Left lobe of liver (tissue), 2 donors: ENCODE results near the gene MYH11. TPM values are rescaled to one million over a fixed set of nuclear protein-coding genes. Genes with fewer than 3 reads are reported as not detected.
"Not testable (repeated sequence)": the region's sequence is repeated elsewhere in the genome, so short reads cannot be mapped to it uniquely, and the experiment has no call there.

Experiments
- ATAC-seq: fragments of 200-7000 bp; cut with Tn5 transposase; one replicate; pipeline ENCODE4 v1.9.1; 2020; ENCODE audit warnings: mild to moderate bottlenecking, moderate library complexity
- DNase-seq: peaks from one replicate; pipeline ENCODE4 v3.0.0-alpha.2; 2020; ENCODE audit warnings: low spot score
- total RNA-seq: library from RNA; stranded (reverse); gene quantifications from one replicate; pipeline ENCODE4 v1.2.1, GENCODE V29; 2021
- donor health status: DM: no; HTN: no; CAD: no; lungs with moderate emphysema.
- donor health status: DM: no; HTN: yes; CAD: no.

The MYH11 gene
- total RNA-seq, 1 donor from 2014 or later: 2.7 TPM

DNA sequence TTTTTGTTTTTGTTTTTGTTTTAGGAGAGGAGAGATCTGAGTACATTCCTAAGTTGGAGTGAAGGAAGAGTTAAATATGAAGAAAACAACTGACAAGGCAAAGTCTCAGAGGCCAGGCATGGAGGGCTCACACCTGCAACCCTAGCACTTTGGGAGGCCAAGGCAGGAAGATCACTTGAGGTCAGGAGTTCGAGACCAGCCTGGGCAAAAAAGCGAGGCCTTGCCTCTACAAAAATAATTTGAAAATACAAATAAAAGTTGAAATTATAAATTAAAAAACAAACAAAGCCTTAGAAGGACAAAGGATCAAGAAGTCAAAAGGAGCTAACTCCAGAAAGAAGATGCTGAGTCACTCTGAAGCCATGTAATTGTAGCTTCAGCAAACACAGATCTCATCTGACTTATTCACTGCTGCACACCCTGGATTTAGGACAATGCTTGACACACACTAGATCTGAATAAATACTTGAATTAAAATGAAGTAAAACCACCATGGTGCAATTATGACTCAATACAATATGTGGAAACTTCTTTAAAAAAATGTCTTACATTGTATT, 22.5 kb upstream of the MYH11 start:
- DNase-seq (no peak), ATAC-seq (no peak)

DNA sequence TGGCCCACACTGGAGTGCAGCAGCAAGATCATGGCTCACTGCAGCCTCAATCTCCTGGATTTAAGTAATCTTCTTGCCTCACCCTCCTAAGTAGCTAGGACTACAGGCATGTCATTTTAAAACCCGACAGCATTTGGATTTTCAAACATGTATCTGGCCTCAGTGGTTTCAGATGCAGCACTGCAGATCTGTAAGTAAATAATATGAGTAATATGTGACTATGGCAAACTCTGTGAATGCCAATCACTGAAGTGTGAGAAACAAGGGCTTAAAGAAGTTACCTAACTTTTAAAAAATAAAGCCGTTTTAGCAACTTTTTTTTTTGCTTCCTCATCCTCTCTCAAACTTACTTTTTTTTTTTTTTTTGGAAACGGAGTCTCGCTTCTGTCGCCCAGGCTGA, 19.7 kb upstream of the MYH11 start:
- ATAC-seq (no peak), DNase-seq (no peak)

DNA sequence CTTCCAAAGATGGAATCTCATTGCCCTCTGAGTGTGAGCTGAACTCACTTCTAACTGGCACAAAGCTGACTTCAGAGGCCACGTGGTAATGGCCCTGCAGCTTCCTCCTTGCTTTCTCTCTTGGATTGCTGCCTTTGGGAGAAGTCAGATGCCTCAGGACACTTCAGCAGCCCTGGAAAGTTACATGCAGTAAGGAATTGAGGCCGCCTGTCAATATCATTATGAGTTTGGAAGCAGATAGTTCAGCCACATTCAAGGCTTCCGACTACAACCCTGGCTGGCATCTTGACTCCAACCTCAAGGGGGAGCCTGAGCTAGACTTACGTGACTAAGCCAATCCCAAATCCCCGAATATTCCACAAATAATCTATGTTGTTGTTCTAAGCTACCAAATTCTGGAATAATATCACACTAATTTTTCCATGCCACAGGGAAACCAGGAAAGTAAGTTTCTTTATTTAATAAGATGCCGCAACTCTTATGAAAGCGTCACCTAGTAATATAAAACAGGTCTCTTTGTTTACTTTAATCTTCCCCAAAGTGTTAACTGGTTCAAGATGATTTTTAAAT, 18.0 kb upstream of the MYH11 start:
- DNase-seq (no peak), ATAC-seq (peak; percentile 80)

DNA sequence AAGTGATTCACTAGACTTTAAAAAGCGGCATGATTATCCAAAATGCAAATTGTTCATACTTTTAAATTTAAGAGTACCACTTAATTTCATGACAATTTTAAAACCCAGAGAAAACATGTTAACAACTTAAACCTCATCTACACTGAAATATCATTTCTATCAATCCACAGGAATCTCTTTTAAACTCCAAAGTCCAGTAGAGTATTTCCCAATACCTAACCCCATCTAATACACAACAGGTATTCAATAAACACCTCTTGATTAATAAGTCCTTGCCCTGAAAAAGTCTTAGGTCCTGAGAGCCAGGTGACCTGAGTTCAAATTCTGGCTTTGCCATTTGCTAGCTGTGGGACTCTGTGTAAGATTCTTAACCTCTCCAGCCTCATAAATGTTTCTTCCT, 16.9 kb upstream of the MYH11 start:
- ATAC-seq: no peak
- no peak for DNase-seq

DNA sequence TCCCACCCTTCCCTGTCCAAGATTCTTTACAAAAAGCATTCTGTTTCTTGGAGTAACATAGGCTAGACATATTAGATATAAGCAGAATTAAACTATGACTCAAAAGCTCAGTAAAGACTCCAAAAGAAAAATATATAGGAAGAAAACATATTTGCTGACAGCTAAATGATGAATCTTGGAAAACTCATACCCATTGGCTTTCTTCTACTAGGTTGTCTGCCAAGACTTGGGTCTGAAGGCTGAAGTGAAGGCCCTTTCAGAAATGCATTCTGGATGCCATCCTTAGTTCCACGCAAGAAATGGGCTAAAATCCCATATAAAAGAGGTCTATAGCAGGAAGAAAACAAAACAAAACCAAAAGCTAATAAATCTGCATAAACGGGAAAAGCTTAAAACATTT, 16.5 kb upstream of the MYH11 start:
- DNase-seq: no peak
- no peak for ATAC-seq

DNA sequence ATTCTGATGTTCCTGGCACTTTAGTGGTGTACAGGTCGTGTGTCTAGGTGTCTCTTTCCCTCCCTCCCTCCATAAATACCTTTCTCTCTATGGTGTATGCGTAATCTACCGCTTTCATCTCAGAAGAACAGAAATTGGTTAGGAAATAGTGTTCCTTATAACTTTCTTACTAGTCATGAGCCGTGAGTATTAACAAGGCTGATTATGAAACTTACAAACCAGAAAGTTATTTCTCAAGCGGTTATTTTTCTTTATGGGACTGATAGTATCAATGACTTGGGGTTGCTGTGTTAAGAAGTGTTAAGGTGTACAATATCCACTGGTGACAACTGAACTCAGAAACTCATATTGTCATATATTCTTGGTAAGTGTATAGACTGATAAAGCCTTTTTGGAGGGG, 13.2 kb upstream of the MYH11 start:
- DNase-seq (no peak), ATAC-seq (no peak)

DNA sequence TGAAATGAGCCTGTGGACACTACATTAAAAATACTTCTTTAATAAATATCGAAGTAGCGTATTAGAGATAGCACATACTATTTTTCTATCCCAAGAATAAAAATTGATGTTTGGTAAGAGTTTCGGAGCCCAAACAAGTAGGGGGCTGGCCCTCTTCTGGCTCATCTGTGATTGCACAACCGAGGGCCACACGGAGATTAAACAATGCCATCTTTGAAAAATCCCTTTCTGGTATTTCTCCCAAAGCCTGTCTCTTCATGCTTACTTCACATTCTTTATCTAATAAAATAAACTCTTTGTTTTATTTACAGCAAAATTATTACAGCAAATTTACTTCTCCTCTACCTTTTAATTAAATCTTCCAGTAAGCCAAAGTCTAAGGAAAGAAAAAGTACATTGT, 9.6 kb upstream of the MYH11 start:
- no peak for ATAC-seq
- DNase-seq: no peak

DNA sequence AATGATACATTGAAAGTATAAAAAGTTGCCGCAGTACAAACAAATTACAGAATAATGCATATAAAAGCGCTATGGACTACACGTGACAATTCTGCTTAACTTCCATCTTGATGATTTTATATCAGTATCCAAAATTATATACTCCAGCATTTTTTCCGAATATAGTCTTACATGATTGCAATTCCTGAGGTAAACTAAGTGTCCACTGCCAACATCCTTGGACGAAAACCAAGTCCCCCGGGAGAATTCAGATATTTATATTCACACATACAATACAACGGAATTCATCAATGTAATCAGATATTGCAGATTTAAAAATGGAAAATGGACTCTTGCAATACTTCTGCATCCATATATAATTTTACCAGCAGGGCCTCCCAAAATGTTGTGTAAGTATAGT, 8.9 kb upstream of the MYH11 start:
- no peak for DNase-seq
- no peak for ATAC-seq

DNA sequence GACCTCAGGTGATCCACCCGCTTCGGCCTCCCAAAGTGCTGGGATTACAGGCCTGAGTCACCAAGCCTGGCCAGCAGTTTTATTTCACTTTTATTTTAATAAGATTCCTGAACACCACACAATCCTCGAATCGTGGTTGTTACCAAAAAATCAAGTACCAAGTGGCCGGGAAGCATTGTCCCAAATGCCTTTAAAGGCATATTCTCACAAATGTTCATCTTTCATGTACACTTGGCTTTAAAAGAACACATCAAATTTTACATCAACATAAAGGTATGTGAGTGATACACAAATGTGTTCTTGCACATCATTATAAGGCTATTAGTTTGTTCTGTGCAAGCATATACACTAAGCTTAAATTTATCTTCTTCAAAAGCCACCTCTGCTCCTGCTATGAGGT, 8.1 kb upstream of the MYH11 start:
- no peak for DNase-seq
- ATAC-seq: no peak

DNA sequence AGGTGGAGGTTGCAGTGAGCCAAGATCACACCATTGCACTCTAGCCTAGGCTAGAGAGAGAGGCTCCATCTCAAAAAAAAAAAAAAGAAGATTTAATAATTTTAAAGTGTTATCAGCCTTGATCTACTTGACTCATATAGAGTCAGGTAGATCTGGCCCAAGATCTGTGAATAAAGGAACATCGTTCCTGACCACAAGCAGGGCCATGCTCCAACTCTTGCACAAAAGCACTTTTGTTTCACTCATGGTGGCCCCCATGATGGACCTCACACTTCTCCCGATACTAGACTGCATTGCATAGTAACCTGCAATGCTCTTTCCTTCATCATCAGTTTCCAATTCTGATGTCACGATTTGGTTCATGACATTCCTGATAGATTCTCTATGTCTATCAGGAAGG, 5.2 kb upstream of the MYH11 start:
- DNase-seq: no peak
- no peak for ATAC-seq

DNA sequence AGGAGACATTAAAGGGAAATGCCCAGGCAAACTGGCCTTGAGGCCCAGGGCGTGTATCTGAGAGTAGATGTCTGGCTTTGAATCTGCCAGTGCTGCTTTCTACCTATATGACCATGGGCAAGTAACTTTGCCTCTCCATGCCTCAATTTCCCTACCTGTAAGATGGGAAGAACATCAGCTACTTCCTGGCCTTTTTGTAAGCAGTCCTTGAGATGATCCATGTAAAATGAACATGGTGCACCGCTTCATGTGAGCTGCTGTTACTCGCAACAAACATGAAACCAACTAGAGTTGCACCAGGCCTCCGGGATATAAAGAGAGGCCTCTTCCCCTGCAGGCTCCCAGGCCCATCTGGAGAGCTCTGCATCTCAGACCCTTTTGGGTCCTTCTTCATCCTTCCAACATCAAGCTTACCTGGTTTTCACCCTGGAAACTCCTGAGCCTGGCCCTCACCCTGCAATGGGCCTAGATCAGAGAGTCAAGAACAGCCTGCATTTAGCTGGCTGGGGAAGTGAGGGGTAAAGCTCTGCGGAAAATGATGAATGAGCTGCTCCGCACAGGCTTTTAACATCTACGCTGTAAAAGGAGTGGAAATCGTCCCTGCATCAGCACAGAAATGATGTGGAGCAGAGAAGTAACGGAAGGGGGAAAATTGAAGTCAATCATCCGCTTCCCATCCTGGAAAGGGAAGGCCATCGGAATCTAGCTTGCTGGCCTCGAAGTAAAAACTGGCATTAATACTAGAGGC, 2.3 kb upstream of the MYH11 start:
- ATAC-seq (no peak), DNase-seq (no peak)

DNA sequence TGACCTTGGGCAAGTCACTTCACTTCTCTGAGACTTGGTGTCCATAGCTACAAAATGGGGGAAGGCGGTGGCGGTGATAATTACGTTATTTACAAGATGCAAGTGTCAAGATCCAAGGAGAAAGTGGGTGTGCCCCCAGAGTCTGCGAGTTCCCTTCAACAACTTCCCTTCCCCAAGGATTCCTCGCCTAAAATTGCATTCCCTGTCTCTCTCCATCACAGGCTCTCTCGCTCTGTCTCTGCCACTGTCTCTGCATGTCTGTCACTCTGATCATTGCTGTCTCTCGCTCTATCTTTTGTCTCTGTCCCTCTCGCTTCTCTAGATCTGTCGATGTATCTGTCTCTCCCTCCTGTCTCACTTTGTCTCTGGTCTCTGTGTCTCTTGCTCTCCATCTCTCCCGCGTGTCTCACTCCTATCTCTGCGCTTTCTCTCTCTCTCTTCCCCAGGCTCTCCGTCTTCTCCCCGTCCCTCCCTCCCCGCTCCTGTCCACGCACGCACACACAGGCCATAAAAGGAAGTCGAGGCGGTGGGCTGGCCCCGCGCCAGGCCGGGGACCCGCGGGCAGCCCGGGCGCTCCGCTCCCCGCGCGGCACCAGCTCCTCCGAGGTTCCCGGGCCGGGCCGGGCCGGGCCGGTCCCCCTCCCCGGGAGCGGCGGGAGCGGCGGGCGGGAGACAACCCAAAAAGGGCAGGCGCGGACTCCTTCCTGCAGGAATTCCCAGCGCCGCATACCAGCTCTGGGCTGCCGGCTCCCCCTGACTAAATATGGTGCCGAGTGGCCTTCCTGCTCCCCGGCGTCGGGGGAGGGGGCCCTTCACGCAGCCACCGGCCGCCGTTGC, 1.1 kb upstream of the MYH11 start:
- DNase-seq: no peak
- ATAC-seq: peak; percentile 12

DNA sequence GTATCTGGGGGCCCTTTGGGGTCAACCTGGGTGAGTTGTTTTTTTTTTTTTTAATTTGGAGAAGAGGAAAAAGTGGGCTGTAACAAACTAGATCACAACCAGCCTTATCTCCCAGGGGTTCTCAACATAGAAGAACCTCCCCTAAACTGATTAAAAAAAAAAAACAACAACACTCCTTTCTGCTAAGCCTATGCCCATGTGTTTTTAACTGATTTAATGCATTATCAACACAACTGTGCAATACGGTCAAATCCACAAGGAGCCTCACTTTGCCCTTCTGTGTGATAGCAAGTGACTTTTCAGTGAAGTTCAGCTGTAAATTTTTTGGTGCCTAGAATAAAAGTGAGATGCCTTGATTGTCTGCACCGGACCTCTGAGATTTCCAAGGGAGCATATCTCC, 646 bp downstream of the MYH11 start:
- DNase-seq (no peak), ATAC-seq (no peak)

DNA sequence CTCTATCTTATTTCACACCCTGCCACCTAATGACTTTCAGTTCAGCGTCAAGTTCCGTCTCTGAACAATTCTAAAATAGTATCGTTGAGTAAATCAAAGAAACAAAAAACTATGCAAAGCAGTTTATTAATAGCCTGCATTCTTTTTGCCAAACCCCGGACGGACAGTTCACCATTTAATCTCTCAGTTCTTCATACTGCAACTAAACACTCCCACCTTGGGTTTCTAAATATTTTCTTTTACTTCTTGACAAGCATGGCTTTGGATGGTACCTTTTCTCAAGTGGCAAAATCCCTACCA, 1.2 kb downstream of the MYH11 start:
- DNase-seq (no peak), ATAC-seq (no peak)

DNA sequence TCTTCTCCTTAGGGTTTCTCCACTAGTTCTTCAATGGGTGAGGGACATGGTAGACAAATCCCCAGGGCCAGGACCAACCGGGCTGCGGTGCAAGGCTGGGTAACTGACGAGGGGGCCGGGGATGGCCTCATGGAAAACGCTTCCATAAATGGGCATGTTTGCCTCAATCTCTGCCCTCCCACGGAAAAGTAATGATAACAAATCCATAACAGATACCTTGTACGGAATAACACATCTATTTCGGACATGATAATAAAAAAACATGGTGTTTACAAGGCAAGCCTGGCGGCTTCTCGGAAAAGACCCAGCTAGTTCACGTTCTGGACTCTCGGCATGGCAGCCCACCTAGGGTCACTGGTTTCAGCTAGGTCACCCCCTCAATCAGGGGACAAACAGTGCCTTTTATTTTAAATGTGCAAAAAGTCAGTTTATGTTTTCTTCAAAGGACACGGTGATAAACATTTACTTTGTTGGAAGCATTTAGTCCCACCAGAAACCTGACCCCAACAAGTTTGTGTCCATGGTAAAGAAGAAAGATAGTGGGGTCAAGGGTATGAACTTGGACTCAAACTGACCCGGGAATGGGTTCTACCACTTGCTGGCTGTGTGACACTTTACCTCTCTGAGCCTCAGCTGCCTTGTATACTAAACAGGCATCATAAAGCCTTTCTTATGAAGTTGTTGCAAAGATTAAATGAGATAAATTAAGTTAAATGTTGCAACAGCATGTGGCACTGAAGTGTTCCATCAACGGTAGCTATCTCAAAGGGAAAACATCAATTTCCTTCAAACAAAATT, 1.7 kb downstream of the MYH11 start:
- DNase-seq: no peak
- no peak for ATAC-seq

DNA sequence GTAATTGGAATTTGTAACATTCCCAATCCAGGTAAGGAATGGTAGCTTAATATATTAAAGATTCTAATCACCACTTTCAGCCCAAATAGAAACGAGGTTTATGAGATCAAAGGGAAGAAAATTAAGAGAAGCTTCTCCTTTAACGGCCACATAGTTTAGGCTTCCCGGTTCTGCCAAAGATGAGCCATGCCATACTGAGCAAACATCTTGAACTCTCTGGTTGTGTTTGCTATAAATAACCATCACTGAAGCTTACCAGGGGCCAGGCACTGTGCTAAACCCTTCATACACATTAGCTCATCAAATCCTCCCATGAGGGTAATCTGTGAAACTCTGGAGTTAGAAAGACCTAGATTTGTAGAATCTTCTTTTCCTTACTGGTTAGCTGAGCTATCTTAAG, 2.8 kb downstream of the MYH11 start:
- ATAC-seq: no peak
- DNase-seq: no peak

DNA sequence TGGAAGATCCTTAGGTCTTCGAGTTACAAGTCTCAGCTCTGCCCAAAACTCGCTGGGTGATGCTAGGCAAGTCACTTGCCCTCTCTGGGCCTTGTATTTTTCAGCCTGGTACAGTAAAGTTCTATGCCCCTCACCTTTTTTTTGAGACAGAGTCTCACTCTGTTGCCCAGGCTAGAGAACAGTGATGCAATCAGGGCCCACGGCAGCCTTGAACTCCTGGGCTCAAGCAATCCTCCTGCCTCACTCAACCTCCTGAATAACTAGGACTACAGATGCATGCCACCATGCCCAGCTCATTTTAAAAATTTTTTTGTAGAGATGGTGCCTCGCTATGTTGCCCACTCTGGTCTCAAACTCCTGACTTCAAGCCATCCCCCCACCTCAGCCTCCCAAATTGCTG, 3.8 kb downstream of the MYH11 start:
- ATAC-seq (no peak), DNase-seq (no peak)

DNA sequence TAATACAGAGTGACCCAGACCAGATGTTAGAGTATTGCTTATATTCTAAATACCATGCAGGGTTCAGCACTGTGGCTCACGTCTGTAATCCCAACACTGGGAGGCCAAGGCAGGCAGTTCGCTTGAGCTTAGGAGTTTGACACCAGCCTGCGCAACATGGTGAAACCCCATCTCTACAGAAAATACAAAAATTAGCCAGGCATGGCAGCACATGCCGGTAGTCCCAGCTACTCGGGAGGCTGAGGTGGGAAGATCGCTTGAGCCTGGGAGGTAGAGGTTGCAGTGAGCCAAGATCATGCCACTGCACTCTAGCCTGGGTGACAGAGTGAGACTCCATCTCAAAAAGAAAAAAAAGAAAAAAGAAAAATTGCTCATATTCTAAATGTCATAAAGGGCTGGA, 6.3 kb downstream of the MYH11 start:
- not testable (repeated sequence) for DNase-seq

DNA sequence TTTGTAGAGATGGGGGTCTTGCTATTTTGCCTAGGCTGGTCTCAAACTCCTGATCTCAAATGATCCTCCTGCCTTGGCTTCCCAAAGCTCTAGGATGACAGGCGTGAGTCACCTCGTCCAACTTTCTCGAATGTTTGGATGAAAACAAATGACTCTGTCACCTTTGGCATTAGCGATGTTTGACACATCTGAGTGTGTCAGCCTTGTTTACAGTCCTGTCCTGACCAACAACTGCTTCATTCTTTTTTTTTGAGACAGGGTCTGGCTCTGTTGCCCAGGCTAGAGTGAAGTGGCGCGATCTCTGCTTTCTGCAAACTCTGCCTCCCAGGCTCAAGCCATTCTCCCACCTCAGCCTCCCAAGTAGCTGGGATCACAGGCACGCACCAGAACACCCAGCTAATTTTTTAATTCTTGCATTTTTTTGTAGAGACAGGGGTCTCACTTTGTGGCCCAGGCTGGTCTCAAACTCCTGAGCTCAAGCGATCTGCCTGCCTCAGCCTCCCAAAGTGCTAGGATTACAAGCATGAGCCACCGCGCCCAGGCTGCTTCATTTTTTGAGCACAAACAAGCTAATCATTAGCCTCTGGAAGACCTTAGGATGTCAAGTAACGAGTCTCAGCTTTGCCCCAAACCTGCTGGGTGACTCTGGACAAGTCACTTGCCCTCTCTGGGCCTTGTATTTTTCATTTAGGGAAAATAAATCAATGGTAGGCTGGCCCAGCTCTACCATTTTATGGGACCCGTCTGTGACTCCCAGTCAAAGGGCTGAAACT, 7.4 kb downstream of the MYH11 start:
- ATAC-seq (no peak), DNase-seq (no peak)

More for the DNA sequence above, 6.3 kb downstream of the MYH11 start:
- ATAC-seq: not testable (repeated sequence)

DNA sequence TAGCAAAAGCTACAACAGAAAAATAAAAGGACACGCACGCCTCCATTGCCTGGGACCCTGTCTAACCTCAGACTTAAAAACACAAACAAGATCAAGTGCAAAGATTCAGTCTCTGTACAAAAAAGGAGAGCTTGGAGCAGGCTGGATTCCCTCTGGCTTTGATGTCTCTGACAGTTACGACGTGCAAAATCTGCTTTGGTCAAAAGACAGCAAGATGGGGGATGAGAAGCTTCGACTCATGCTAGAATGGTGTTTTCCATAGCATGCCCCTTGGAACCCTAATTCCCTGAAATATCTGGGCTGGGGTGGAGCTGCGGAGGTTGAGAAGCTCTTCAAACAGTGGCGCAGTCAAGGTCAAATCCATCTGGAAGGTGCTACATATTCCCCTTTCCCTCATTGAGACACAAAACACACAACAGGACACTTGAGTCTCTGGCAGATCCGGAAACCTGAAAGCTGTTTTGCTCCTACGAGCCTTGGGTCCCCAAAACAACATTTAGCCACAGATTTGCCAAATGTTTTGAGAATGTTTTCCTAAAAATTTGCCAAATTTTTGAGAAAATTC, 9.1 kb downstream of the MYH11 start:
- DNase-seq (no peak), ATAC-seq (no peak)
